Stimulated activated CD4-positive, alpha-beta T cell treated with anti-CD3 and anti-CD28 coated beads, Interleukin-2, amount 100 ng/mL, for 48 hours (primary cell): Measurements from ENCODE around the gene RRBP1.
"Not testable (repeated sequence)": the region's sequence is repeated elsewhere in the genome, so short reads cannot be mapped to it uniquely, and the experiment has no call there.

ENCODE experiments used
- DNase-seq, 2 donors: peaks; one replicate each; pipeline ENCODE4 v3.0.0-alpha.2; 2020

Gene RRBP1

DNA sequence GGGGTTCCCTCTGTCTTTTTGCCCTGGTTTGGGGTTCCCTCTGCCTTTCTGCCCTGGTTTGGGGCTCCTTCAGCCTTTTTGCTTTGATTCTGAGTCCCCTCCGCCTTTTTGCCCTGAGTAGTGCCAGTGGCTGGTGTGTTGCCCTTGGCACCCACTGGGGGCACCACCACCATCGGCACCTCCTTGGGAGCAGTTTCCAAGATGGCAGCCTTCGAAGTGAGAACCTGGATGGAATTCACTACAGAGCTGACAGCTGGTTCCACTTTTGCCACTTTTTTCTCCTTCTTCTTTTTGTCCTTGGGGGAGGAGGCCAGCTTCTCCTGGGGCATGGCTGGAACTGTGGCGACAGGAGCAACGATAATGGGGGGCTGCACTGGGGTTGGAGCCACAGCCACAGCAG, 22.2 kb downstream of the RRBP1 start:
- no peak for DNase-seq

DNA sequence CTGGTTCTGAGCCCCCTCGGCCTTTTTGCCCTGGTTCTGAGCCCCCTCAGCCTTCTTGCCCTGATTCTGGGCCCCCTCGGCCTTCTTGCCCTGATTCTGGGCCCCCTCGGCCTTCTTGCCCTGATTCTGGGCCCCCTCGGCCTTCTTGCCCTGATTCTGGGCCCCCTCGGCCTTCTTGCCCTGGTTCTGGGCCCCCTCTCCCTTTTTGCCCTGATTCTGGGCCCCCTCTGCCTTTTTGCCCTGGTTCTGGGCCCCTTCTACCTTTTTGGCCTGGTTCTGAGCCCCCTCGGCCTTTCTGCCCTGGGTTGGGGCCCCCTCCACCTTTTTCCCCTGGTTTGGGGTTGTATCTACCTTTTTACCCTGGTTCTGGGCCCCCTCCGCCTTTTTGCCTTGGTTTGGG, 22.7 kb downstream of the RRBP1 start:
- not testable (repeated sequence) for DNase-seq

DNA sequence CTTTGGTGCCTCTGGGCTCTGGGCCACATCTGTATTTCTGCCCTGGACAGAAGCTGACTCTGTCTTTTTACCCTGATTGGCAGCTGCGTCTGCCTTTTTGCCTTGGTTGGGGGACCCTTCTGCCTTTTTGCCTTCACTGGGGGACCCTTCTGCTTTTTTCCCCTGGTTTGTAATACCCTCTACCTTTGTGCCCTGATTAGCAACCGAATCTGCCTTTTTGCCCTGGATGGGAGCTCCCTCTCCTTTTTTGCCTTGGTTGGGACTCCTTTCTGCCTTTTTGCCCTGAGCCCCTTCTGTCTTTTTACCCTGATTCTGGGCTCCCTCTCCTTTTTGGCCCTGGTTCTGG, 23.4 kb downstream of the RRBP1 start:
- DNase-seq: no peak

DNA sequence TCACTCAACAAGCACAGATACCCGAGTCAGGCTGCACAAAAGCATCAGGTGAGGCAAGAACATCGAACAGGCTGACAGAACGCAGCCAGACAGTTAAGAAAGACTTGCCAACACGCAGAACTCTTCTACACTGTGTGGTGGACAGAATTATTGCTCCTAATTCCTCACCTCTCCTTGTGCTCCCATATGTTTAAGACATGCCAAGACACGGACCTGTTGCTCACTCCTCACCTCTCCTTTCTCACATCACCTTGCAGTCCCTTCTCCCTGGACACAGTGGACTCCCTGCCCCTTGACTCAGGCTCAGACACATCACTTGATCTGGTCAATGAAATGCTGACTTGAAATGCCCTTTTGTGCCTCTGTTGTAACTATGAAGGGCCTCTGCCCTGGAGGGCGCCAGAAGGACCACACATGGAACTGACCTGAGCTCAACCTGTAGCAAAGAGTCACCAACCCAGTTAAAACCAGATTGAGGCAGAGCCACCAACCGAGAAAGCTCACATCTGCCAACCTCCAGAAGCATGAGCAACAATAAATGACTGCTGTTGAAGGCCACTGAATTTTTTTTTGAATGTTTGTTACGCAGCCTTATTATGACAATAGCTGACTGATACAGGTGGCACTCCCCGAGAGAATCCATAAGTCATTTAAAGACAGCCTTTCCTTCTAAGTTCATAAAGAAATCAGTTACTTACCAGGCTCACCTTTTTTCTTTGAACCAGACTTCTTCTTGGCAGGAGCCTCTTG, 24.0 kb downstream of the RRBP1 start:
- no peak for DNase-seq

DNA sequence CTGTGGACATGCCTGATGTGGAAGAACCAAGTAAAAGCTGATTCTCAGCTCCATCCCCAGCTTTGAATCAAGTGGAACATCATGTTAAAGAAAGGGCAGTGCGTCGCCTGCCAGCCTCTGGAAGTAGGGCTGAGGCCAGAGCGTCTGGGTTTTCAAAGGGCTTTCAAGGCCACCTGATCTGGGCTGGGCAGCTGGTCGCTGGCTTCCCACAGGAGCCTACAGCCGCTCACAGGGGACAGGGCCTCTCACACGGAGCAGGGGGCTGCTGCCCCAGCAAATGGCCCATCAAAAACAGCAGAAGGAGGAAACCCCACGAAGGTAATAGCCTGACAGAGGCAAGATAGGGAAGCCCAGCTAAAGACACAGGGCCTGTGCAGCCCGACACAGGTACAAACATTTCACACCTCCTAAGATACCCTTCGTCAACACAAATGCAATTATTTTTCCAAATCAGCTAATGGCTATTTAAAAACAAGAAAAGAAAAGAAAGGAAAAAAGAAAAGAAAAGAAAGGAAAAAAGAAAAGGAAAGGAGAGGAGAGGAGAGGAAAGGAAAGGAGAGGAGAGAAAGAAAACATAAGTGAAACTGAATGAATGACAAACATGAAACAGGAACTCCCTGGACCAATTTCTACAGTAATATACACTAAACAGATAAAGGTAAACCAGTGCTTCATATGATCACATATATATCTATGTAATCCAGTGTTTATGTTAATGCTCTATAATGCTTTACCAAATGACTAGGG, 24.8 kb downstream of the RRBP1 start:
- no peak for DNase-seq

DNA sequence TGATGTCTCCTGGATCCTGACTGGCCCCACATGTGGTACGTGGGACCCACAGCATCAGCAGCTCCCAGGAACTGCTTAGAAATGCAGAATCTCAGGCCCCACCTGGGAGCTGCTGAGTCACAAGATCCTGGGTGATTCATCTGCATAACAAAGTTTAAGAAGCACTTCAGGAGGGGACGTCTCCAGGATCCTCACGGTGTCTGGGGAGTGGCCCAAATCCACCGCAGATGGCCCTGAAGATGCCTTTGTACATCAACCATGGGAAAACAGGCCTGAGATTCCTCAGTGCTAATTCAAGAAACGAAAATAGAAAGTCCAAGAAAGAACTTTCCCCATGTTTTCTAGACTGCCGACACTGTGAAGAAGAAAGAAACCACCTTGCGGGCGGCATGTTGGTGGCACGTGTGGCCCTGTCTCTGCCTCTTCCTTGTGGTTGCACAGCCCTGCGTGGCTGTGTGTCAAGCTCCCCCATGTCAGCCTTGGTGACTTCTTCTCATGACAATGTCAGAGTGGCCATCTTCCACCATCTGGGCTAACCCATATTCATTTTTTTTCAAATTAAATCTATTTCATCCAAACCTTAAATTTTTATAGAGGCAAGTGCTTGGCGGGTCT, 26.1 kb downstream of the RRBP1 start:
- DNase-seq: no peak

DNA sequence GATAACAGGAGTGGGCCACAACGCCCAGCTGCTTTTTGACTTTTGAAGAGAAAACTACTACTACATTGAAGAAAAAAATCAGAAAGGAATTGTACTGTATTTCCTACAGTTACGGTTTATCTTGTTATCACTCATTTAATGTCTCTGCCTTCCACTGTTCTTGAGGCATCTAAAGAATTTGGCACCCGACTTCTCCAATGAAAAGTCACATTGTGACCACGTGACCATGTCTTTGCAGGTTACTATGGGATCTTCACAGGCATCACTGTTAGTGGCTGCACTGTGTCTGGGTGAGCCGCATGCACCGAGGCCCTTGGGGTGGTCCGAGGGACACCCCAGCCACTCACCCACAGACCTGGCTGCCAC, 26.8 kb downstream of the RRBP1 start:
- no peak for DNase-seq

DNA sequence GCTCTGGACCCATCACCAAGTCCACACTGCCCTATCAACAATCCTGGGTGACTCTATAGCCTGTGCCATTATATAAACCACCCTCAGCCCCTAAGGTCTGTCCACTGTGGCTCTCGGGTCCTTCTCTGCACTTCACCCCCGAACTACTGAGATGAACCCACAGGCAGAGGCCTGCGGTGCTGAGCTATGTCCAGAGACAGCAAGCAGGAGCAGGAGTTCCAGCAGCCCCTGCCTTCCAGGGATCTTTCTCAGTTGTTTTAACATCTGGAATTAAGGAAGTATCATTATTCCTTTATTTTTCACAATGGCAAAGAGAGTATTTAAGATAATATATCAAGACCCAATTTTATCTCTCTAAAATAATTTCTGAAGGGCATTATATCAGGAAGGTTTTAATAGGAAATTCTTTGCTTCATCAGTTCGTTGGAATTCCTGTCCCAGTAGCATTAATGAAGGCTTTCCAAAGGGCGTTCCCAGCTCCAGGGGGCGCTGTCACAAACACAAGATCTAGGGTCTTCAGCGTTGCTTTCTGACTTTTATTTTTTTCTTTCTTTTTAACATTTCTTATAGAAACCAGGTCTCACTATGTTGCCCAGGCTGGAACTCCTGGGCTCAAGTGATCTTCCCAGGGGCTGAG, 27.3 kb downstream of the RRBP1 start:
- no peak for DNase-seq

DNA sequence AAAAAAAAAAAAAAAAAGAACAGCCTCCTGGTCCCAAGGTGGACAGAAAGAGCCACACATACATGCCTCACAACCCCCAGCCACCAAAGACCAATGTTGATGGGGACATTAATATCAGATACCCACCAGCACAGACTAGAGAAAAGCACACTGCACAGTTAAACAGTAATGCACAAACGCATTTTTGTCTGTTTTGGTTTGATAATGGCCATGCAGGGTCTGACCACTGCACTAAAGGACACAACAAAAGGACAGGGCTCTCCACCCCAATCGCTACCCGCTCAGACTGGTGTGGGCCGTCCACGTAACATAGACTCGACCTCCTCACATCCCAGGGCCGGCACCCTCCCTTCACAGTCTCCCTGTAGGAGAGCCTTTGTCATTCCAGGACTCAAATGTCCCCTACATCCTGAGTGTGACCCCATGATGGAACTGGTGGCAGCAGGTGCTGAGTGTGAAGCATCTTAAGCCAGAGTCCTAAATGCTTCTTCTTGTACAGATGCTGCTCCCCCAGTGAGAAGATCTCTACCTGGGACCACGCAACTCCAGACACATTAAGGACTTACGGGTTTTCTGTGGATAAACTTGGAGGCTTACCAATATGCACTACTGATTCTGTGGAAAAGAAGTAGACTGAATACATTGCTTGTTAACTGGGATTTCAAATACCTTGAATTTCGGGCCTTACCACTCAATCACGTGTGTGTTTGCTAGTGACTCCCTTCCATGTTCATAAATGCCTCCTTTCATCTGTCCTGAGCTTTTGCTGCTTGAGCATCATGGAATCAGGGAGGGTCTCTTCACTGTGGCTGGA, 28.0 kb downstream of the RRBP1 start:
- DNase-seq: no peak

DNA sequence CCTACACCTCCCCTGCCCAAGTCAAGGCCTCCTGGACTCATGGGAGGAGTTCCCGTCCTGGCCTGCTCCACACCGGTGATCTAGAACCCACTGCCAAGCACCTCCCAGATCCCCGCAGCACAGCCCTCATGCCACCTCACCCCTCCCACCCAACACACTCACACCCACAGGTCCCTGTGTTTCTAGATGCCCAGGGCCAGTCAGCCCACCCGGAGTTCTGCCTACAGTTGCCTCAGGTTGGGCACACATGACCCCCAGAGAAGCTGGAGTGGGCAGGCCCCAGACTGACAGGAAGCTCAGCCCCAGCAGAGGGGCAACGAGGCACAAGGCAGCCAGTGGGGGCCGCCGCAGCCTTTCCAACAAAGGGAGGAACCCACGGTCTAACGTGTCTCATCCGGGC, 29.6 kb downstream of the RRBP1 start:
- DNase-seq: no peak

DNA sequence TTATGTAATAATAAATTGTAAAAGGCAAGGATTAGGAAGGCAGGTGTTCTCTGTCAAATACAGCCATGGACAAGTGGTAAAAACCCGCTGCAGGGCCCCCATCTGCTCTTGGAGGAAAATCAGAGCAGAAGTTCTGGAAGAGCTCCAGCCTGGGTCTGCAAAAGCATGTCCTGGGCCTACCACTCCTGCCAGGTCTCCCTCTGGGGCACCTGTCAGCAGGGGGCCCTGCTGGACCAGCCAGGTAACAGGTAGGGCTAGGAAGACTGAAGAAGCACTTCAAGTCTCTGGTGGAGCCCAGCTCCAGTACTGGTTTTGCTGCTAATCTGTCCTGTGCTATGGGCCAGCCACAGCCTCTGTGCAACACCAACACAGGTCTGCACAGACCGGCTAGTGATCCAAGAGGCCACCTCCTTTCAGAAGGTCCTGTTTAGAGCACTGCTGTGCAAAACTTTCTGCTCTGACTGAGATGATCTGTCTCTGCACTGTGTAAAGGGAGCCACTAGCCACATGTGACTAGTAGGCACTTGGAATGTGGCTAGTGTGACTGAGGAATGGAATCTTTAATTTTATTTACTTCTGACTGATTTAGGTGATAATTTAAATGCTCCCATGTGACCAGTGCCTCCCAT, 30.2 kb downstream of the RRBP1 start:
- DNase-seq: no peak

DNA sequence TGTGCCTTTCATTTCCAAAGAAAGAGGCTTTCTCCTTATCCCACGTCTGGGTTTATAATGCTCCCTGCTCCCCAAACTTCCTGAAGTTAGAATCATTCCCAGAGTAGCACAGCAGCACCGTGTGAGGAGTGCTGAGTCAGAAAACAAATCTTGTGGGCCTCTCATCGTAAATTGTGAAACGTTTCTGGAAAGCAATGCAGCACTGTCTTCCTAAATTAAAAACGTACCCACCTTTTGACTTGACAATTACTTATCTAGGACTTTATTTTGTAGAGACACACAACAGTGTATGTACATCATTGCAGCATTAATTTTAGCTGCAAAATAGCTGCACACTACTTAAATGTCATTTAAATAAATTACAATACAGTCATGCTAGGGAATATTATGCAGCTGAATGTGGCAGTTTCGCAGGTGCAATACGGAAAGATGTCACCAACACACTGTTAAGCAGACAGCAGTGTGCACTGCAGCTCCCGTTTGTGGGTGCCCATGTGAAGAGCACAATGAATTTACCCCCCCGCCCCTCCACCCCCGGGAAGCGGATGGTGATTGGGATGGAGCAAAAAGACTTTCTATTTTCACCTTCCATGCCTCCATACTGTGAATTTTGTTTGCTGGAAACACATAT, 30.8 kb downstream of the RRBP1 start:
- no peak for DNase-seq

DNA sequence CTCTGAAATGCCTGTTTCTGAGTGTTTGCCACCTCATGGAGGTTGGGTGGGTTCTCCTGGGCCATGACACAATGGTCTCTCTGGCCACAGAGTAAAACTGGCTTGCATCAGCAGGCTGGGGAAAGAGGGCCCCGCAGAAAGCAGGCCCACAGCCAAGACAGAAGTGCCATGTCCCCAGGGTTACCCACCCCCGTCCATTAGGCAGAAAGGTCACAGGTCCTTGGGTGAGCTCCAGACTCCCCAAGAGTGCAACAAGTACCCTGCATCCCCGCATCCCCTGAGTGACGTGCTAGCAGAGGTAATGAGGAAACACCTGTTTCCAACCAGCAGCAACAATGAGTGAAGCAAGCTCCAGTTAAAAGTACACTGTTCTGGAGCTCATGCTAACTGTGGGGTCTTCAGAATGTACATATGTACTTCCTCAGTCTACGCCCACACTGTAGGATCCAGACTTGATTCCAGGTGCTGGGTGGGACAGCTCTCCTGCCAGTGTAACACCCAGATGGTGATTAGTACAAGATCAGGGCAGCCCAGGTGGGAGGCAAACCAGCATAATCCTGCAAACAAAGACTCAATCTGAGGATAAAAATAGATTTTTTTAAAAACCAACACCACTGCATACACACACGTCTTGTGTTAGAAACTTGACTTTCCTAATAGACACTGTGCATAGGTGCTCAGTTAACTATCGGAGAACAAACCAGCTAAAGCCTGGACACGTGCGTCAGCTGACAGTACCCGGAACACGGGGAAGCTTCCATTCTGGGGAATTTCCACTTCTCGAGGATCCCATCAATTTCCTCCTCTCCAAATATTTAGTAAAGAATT, 31.5 kb downstream of the RRBP1 start:
- no peak for DNase-seq

DNA sequence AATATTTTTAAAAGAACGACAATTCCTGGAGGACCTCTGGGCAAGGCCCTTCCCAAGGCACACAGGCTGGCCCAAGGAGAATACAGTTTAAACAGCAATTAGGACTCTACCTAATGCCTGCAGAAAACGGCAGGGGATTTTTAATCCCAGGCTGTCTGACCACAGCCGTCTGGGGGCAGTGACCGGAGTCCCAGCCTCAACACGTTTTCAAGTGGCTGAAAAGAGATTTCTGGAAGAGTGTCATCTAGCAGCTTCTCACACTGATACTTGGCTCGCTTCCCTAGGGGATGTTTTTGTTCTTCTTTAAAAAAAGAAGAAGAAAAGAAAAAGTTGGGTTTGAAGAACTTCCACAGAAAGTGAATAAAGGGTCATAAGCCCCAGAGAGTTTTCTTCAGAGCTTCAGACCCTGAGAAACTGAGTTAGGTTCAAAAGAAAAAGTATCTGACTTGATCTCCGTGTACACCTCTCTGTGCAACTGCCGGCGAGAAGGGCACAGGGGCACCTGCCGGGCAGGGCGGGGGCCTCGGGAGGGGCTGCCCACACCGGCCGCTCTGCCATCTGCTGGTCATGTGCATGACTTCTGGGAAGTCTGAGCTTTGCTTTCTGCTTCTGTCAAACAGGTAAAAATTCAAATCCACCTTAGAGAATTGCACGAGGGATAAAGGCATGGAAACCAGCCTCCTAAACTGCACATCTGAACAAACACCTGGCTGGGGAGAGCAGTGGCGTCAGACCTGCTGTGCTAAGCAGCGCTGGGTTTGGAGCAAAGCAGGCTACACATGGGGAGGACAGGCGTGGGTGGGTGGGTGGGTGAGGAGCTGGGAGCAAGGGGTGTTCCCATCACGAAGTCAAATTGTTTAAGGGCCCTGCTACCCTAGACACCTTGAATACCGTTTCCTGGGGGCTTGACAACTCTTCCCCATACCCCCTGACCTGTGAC, 33.0 kb downstream of the RRBP1 start:
- DNase-seq: peak in 1 of 2 donors; percentile 12

DNA sequence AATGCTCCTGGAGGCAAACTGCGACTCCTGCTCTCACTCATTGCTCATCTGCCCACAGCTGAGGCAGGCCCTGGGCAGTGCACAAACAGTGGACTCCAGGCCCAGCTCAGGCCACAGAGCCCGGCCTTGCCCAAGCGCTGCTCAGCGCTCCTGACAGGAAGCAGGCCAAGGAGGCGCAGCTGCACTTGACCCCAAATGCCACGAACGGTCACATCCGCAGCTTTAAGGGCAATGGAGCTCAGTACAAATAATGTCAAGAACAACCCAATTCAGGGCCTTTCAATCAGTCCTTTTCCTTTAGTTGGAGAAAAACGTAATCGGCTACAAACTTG, 33.8 kb downstream of the RRBP1 start:
- no peak for DNase-seq

DNA sequence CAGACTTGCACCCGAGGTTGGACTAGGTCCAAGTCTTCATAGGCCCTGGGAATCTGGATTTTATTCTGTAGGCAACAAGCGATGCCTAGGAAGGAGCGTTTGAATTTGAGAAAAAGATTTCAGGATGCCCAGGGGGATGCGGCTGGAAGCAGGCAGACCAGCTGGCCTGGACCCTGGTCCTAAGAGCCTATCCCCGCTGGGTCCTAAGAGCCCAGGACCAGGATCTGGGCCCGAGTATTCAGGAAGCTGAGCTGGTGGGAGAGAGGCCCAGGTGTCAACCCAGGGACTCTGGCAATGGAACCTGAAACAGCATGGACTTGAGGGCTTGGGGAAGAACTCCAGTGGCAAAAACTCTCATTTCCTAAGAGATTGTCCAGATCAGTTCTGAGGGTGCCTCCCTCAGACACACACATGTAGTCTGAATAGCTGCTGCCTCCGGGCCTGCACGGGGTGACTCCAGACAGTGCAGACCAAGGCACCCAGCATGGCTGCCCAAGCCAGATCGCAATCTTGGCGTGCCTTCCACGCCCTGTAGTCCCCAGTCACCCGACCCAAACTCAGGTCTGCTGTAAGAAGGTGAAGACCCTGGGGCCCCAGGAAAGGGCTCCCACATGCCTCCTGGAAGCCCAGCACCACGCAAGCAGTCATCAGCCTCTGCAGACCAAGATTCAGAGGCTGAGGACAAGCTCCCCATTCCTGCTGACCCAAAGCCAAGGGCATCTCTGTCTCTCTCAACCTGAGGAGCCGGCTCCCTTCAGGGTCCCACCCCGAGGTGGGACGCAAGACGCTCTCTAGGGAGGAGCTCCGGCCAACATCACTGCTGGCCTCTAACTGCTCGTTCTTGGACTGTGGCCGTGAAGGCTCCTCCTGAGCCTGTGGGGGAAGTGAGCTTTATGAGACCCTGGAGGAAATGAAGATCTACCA, 34.4 kb downstream of the RRBP1 start:
- DNase-seq: no peak

DNA sequence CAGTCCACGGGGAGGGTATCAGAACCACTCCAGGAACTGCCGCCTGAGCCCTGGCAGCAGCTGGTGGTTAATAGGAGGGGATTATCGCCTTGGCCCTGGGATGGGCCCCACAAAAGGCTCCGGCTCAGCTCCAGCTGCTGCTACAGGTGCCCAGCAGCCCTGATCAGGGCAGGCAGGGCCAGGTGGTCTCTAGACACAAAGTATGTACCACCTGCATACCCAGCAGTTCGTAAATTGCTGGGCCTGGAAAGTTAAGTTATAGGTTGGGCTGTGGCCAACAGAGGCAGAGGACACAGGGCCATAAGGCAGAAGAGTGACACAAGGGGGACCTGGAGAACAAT, 35.1 kb downstream of the RRBP1 start:
- no peak for DNase-seq

DNA sequence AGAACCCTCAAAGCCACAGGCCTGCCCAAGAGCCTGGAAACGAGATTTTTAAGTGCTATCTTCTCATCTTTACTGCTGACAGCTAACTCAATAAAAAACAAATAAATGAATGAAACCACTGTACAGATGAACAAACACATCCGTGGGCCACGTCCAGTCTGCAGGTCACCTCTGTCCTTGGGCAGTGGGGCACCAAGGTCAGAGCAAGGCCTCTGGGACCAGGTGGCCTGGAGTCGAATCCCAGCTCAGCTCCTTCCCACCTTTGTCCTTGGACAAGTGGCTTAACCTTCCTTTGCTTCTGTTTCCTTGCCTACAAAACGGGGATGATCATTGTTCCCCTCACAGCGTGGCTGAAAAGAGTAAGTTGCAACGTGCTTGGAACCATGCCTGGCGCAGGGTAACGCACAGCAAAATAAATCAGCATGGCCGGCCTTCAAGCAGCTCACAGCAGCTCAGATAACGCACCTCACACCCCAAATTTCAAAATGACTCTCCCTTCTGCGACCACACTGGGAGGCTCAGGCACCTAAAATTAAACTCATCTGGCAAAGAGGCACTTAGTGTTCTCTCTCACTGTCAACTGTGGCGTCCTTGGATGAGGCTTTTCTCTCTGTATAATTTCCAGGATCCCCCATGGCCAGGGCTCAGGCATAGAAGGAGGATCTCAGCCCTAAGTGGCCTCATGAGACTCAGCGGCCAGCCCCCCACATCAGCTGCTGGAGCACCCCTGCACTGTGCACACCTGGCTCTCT, 35.7 kb downstream of the RRBP1 start:
- DNase-seq: no peak
